Smooth muscle cell (in vitro differentiated cells): ENCODE results near the gene TAS2R14. TPM values are rescaled to one million over a fixed set of nuclear protein-coding genes. Genes with fewer than 3 reads are reported as not detected.

Source experiments
- DNase-seq: peaks from one replicate; lab custom pipeline; 2025; ENCODE audit not compliant: unreplicated experiment; lab: John Stamatoyannopoulos, UW
- H2AFZ ChIP-seq: fragments of 200-600 bp; sonication (generic); 2 replicates; pipeline ENCODE4 v1.6.0; 2016; ENCODE audit warnings: antibody characterized with exemption, low read depth, mild to moderate bottlenecking
- H3F3A ChIP-seq: fragments of 200-600 bp; sonication (generic); 2 replicates; pipeline ENCODE4 v1.6.0; 2017; ENCODE audit warnings: antibody characterized with exemption, low read depth
- H3K27ac ChIP-seq: fragments of 200-600 bp; sonication (generic); 2 replicates; pipeline ENCODE4 v1.5.1; 2016; ENCODE audit warnings: low read depth, mild to moderate bottlenecking
- H3K27me3 ChIP-seq: fragments of 200-600 bp; sonication (generic); 2 replicates; pipeline ENCODE4 v1.6.1; 2016; ENCODE audit warnings: low read depth, mild to moderate bottlenecking
- H3K36me3 ChIP-seq: fragments of 200-600 bp; sonication (generic); 2 replicates; pipeline ENCODE4 v1.5.1; 2016; ENCODE audit warnings: low read depth
- H3K4me1 ChIP-seq: fragments of 200-600 bp; sonication (generic); 2 replicates; pipeline ENCODE4 v1.5.1; 2016; ENCODE audit warnings: low read depth
- H3K4me2 ChIP-seq: fragments of 200-600 bp; sonication (generic); 2 replicates; pipeline ENCODE4 v1.6.0; 2016; ENCODE audit warnings: mild to moderate bottlenecking
- H3K4me3 ChIP-seq: fragments of 200-600 bp; sonication (generic); 2 replicates; pipeline ENCODE4 v1.5.1; 2016; ENCODE audit warnings: mild to moderate bottlenecking
- H3K79me2 ChIP-seq: fragments of 200-600 bp; sonication (generic); 2 replicates; pipeline ENCODE4 v1.6.0; 2016; ENCODE audit warnings: low read depth, mild to moderate bottlenecking
- H3K9ac ChIP-seq: fragments of 200-600 bp; sonication (generic); 2 replicates; pipeline ENCODE4 v1.6.0; 2016; ENCODE audit warnings: low read depth
- H3K9me3 ChIP-seq: fragments of 200-600 bp; sonication (generic); replicated peaks from 2 replicates; pipeline ENCODE4 v1.5.1; 2016; ENCODE audit warnings: low read depth
- H4K20me1 ChIP-seq: fragments of 200-600 bp; sonication (generic); 2 replicates; pipeline ENCODE4 v1.6.0; 2016; ENCODE audit warnings: low read depth
- CTCF ChIP-seq: fragments of 200-600 bp; sonication (generic); IDR thresholded peaks from 2 replicates; pipeline ENCODE4 v1.5.1; 2017; ENCODE audit warnings: borderline replicate concordance, mild to moderate bottlenecking, antibody characterized with exemption; ENCODE audit not compliant: insufficient read depth, poor library complexity, severe bottlenecking
- WGBS: methylation state at CpG from one replicate; pipeline ENCODE4 v1.1.7; 2016; ENCODE audit warnings: low lambda C conversion rate; 5-methylcytosine and 5-hydroxymethylcytosine counted together
- polyA plus RNA-seq: library from polyadenylated mRNA; unstranded; fragments of >200 nt; fragmentation: Nextera tagmentation; extraction: Ambion mirVana; gene quantifications from 2 replicates; pipeline ENCODE4 v1.2.1, GENCODE V29; 2016
- total RNA-seq: library from RNA; depleted of rRNA; stranded (reverse); fragments of >200 nt; gene quantifications from 2 replicates; pipeline ENCODE4 v1.2.3, GENCODE V29; 2014

TAS2R14 gene
- total and polyA plus RNA-seq, 2 experiments from 2014 or later = 2.5 to 5.8 TPM

GRCh38 chr12:10968765-10969456 lies 29.8 kb upstream of the TAS2R14 start:
- no peak overlapping the region for H2AFZ ChIP-seq
- TF ChIP-seq CTCF = no peak
- H3K27ac ChIP-seq = no peak overlapping the region
- no peak overlapping the region for H3K4me2 ChIP-seq
- no peaks in the 10 kb centered on the region for H3K79me2 ChIP-seq
- H3K36me3 ChIP-seq = no peaks in the 10 kb centered on the region
- H3K9ac ChIP-seq = no peak overlapping the region
- H4K20me1 ChIP-seq = peaks cover 11% of the 10 kb centered on the region
- no peaks in the 10 kb centered on the region for H3K9me3 ChIP-seq
- no peak overlapping the region for H3K4me3 ChIP-seq
- DNase-seq = no peak
- no peaks in the 10 kb centered on the region for H3K4me1 ChIP-seq
- WGBS = 94% methylated on average over 15 of the region's 15 CpGs
- no peaks in the 10 kb centered on the region for H3F3A ChIP-seq
- H3K27me3 ChIP-seq = no peaks in the 10 kb centered on the region

- Histone ChIP-seq H3K4me1 (no peaks in the 10 kb centered on the region), H3K79me2 (no peaks in the 10 kb centered on the region), H3K9ac (no peak overlapping the region), H4K20me1 (peaks cover 4% of the 10 kb centered on the region), H3K36me3 (no peaks in the 10 kb centered on the region), H3K27me3 (no peaks in the 10 kb centered on the region), H2AFZ (no peak overlapping the region), H3K4me3 (no peak overlapping the region), H3K4me2 (no peak overlapping the region), H3K9me3 (no peaks in the 10 kb centered on the region), H3K27ac (no peak overlapping the region), H3F3A (no peaks in the 10 kb centered on the region)
- TF ChIP-seq CTCF = no peak
- DNase-seq = no peak
- WGBS = 65% methylated on average over 2 of the region's 2 CpGs
Measured at GRCh38 chr12:10967409-10967808, 28.3 kb upstream of the TAS2R14 start.

- Histone ChIP-seq H3K79me2 (no peaks in the 10 kb centered on the region), H4K20me1 (no peaks in the 10 kb centered on the region), H3K4me1 (no peaks in the 10 kb centered on the region), H3K27ac (no peak overlapping the region), H3K27me3 (no peaks in the 10 kb centered on the region), H3K4me2 (no peak overlapping the region), H3K36me3 (no peaks in the 10 kb centered on the region), H3K9me3 (no peaks in the 10 kb centered on the region), H3F3A (no peaks in the 10 kb centered on the region), H3K9ac (no peak overlapping the region), H3K4me3 (no peak overlapping the region), H2AFZ (no peak overlapping the region)
- DNase-seq = no peak
- no peak for TF ChIP-seq CTCF
Measured at GRCh38 chr12:10966314-10966713, 27.3 kb upstream of the TAS2R14 start.

GRCh38 chr12:10965476-10965875 lies 26.4 kb upstream of the TAS2R14 start:
- WGBS = 100% methylated on average over 1 of the region's 1 CpG
- no peak overlapping the region for H3K27ac ChIP-seq
- H3K4me1 ChIP-seq = no peaks in the 10 kb centered on the region
- no peaks in the 10 kb centered on the region for H3K9me3 ChIP-seq
- no peaks in the 10 kb centered on the region for H3K27me3 ChIP-seq
- no peak overlapping the region for H3K4me3 ChIP-seq
- H2AFZ ChIP-seq = no peak overlapping the region
- no peak for TF ChIP-seq CTCF
- no peak for DNase-seq
- H4K20me1 ChIP-seq = no peaks in the 10 kb centered on the region
- H3F3A ChIP-seq = no peaks in the 10 kb centered on the region
- no peaks in the 10 kb centered on the region for H3K36me3 ChIP-seq
- H3K4me2 ChIP-seq = no peak overlapping the region
- no peaks in the 10 kb centered on the region for H3K79me2 ChIP-seq
- H3K9ac ChIP-seq = no peak overlapping the region
